Neural progenitor cell (in vitro differentiated cells): ENCODE measurements around the gene SLC26A8. TPM values are rescaled to one million over a fixed set of nuclear protein-coding genes. Genes with fewer than 3 reads are reported as not detected.

ENCODE experiments used
- DNase-seq: peaks from one replicate; pipeline ENCODE4 v3.0.0-alpha.2; 2016; ENCODE audit warnings: low spot score
- H2AFZ ChIP-seq: fragments of 200-600 bp; sonication (generic); replicated peaks from 2 replicates; pipeline ENCODE4 v1.6.1; 2016; ENCODE audit warnings: antibody characterized with exemption
- H3F3A ChIP-seq: fragments of 200-600 bp; sonication (generic); 2 replicates; pipeline ENCODE4 v1.6.1; 2016; ENCODE audit warnings: antibody characterized with exemption, low read depth
- H3K27ac ChIP-seq: fragments of 200-600 bp; sonication (generic); 2 replicates; pipeline ENCODE4 v1.5.1; 2016; ENCODE audit warnings: mild to moderate bottlenecking
- H3K27me3 ChIP-seq: fragments of 200-600 bp; sonication (generic); 2 replicates; pipeline ENCODE4 v1.6.1; 2016; ENCODE audit warnings: mild to moderate bottlenecking, moderate library complexity
- H3K36me3 ChIP-seq: fragments of 200-600 bp; sonication (generic); 2 replicates; pipeline ENCODE4 v1.5.1; 2016
- H3K4me1 ChIP-seq: fragments of 200-600 bp; sonication (generic); 2 replicates; pipeline ENCODE4 v1.6.1; 2016; ENCODE audit warnings: mixed run types
- H3K4me2 ChIP-seq: fragments of 200-600 bp; sonication (generic); 2 replicates; pipeline ENCODE4 v1.6.1; 2016
- H3K4me3 ChIP-seq: fragments of 200-600 bp; sonication (generic); 2 replicates; pipeline ENCODE4 v1.5.1; 2016
- H3K79me2 ChIP-seq: fragments of 200-600 bp; sonication (generic); 2 replicates; pipeline ENCODE4 v1.6.1; 2016; ENCODE audit warnings: low read depth
- H3K9ac ChIP-seq: fragments of 200-600 bp; sonication (generic); 2 replicates; pipeline ENCODE4 v1.6.1; 2016
- H3K9me3 ChIP-seq: fragments of 200-600 bp; sonication (generic); 2 replicates; pipeline ENCODE4 v1.5.1; 2016; ENCODE audit warnings: low read depth
- H4K20me1 ChIP-seq: fragments of 200-600 bp; sonication (generic); 2 replicates; pipeline ENCODE4 v1.6.1; 2016; ENCODE audit warnings: low read depth
- H3K27ac Mint-ChIP-seq: 3 replicates; pipeline ENCODE4 v1.8.0; 2021; ENCODE audit warnings: mixed read lengths
- H3K27me3 Mint-ChIP-seq: 2 replicates; pipeline ENCODE4 v1.8.0; 2022; ENCODE audit warnings: low read depth, mild to moderate bottlenecking, inconsistent platforms, moderate library complexity, mixed read lengths; ENCODE audit not compliant: insufficient read depth
- H3K36me3 Mint-ChIP-seq: 3 replicates; pipeline ENCODE4 v1.8.0; 2021; ENCODE audit warnings: mixed read lengths
- H3K4me1 Mint-ChIP-seq: 3 replicates; pipeline ENCODE4 v1.8.0; 2021; ENCODE audit warnings: mixed read lengths
- H3K4me3 Mint-ChIP-seq: 3 replicates; pipeline ENCODE4 v1.8.0; 2021; ENCODE audit warnings: mild to moderate bottlenecking, moderate library complexity, mixed read lengths
- H3K9me3 Mint-ChIP-seq: 3 replicates; pipeline ENCODE4 v1.8.0; 2020; ENCODE audit warnings: mixed read lengths
- CTCF ChIP-seq: fragments of 200-600 bp; sonication (generic); IDR thresholded peaks from 2 replicates; pipeline ENCODE4 v1.5.1; 2017; ENCODE audit warnings: antibody characterized with exemption, mild to moderate bottlenecking
- EZH2 ChIP-seq: fragments of 200-600 bp; sonication (generic); IDR thresholded peaks from 2 replicates; pipeline ENCODE4 v1.6.1; 2017; ENCODE audit warnings: antibody characterized with exemption, mild to moderate bottlenecking, moderate library complexity
- EZH2phosphoT487 ChIP-seq: fragments of 200-600 bp; sonication (generic); IDR thresholded peaks from 2 replicates; pipeline ENCODE4 v1.6.1; 2017; ENCODE audit warnings: antibody characterized with exemption
- total RNA-seq: library from RNA; depleted of rRNA; stranded (reverse); fragments of >200 nt; gene quantifications from 2 replicates; pipeline ENCODE4 v1.2.3, GENCODE V29; 2015; ENCODE audit warnings: low replicate concordance

Gene SLC26A8
- total RNA-seq, 1 donor from 2014 or later: 0.13 TPM

- Histone ChIP-seq H3K9ac (no peak overlapping the region), H3K4me3 (no peak overlapping the region), H3F3A (peaks cover 7% of the 10 kb centered on the region), H2AFZ (no peak overlapping the region), H4K20me1 (peaks cover 41% of the 10 kb centered on the region), H3K36me3 (no peaks in the 10 kb centered on the region), H3K4me2 (no peak overlapping the region), H3K4me1 (peaks cover 5% of the 10 kb centered on the region), H3K27ac (no peak overlapping the region), H3K79me2 (peaks cover 99% of the 10 kb centered on the region), H3K27me3 (no peaks in the 10 kb centered on the region), H3K9me3 (no peaks in the 10 kb centered on the region)
- TF ChIP-seq CTCF (no peak), EZH2 (no peak), EZH2phosphoT487 (no peak)
- Mint-ChIP-seq H3K36me3 (peaks cover 10% of the 10 kb centered on the region), H3K4me3 (no peak overlapping the region), H3K9me3 (peaks cover 2% of the 10 kb centered on the region), H3K27me3 (no peaks in the 10 kb centered on the region), H3K4me1 (no peaks in the 10 kb centered on the region), H3K27ac (no peak overlapping the region)
- no peak for DNase-seq
Measured at GRCh38 chr6:36042618-36043260, 18.3 kb upstream of the SLC26A8 start.

GRCh38 chr6:36040958-36041357 lies 16.5 kb upstream of the SLC26A8 start:
- Histone ChIP-seq H3K4me2 (no peak overlapping the region), H3K4me3 (no peak overlapping the region), H3K4me1 (peaks cover 5% of the 10 kb centered on the region), H3K79me2 (peaks cover 99% of the 10 kb centered on the region), H3K36me3 (no peaks in the 10 kb centered on the region), H2AFZ (no peak overlapping the region), H3K9me3 (no peaks in the 10 kb centered on the region), H3K27ac (no peak overlapping the region), H3K9ac (no peak overlapping the region), H3F3A (peaks cover 7% of the 10 kb centered on the region), H4K20me1 (peaks cover 48% of the 10 kb centered on the region), H3K27me3 (no peaks in the 10 kb centered on the region)
- no peaks in the 10 kb centered on the region for H3K9me3 Mint-ChIP-seq
- no peak overlapping the region for H3K4me3 Mint-ChIP-seq
- no peaks in the 10 kb centered on the region for H3K4me1 Mint-ChIP-seq
- TF ChIP-seq EZH2: no peak
- TF ChIP-seq EZH2phosphoT487: no peak
- no peak for TF ChIP-seq CTCF
- no peak for DNase-seq
- H3K27me3 Mint-ChIP-seq: no peaks in the 10 kb centered on the region
- H3K27ac Mint-ChIP-seq: no peak overlapping the region
- H3K36me3 Mint-ChIP-seq: peaks cover 4% of the 10 kb centered on the region

GRCh38 chr6:36039112-36039511 lies 14.7 kb upstream of the SLC26A8 start:
- no peak overlapping the region for H2AFZ ChIP-seq
- Mint-ChIP-seq H3K27ac (no peak overlapping the region), H3K4me3 (no peak overlapping the region), H3K36me3 (peaks cover 8% of the 10 kb centered on the region), H3K27me3 (no peaks in the 10 kb centered on the region), H3K4me1 (peaks cover 3% of the 10 kb centered on the region), H3K9me3 (peaks cover 2% of the 10 kb centered on the region)
- peaks cover 7% of the 10 kb centered on the region for H3F3A ChIP-seq
- H3K27ac ChIP-seq: no peak overlapping the region
- peaks cover 54% of the 10 kb centered on the region for H4K20me1 ChIP-seq
- peaks cover 5% of the 10 kb centered on the region for H3K4me1 ChIP-seq
- no peak overlapping the region for H3K4me3 ChIP-seq
- no peak overlapping the region for H3K4me2 ChIP-seq
- TF ChIP-seq CTCF: no peak
- TF ChIP-seq EZH2: no peak
- no peak for TF ChIP-seq EZH2phosphoT487
- no peaks in the 10 kb centered on the region for H3K9me3 ChIP-seq
- DNase-seq: no peak
- H3K79me2 ChIP-seq: peaks cover 99% of the 10 kb centered on the region
- H3K27me3 ChIP-seq: no peaks in the 10 kb centered on the region
- no peak overlapping the region for H3K9ac ChIP-seq
- H3K36me3 ChIP-seq: no peaks in the 10 kb centered on the region
